IMR-90 (cell line): ENCODE data around the gene PDE11A. TPM values are rescaled to one million over a fixed set of nuclear protein-coding genes. Genes with fewer than 3 reads are reported as not detected.

Experiments
- ATAC-seq: fragments of 200-7000 bp; cut with Tn5 transposase; 2 replicates; pipeline ENCODE4 v1.9.1; 2020; ENCODE audit warnings: low read depth, mild to moderate bottlenecking, moderate library complexity
- BruUV-seq: library from RNA; stranded (reverse); fragments of 400-500 nt; replicated peaks from 2 replicates; lab custom pipeline; 2021; lab: Mats Ljungman, UMichigan
- CTCF ChIA-PET: fragments of 300-600 bp; formaldehyde crosslinking; extraction: SDS; loops from one replicate; lab custom pipeline; 2021; ENCODE audit warnings: antibody characterized with exemption; lab: Yijun Ruan, JAX
- POLR2A ChIA-PET: fragments of 300-600 bp; sonication (Branson Sonifier 250); formaldehyde crosslinking; loops from one replicate; lab custom pipeline; 2022; ENCODE audit warnings: antibody characterized with exemption; ENCODE audit not compliant: unreplicated experiment; lab: Charles Lee
- DNase-seq: peaks from one replicate; pipeline ENCODE4 v3.0.0; 2013
- H2AFZ ChIP-seq: replicated peaks from 2 replicates; pipeline ENCODE3; 2013; ENCODE audit warnings: low read length, mild to moderate bottlenecking; ENCODE audit not compliant: poor library complexity
- H2AK5ac ChIP-seq: 2 replicates; pipeline ENCODE4 v1.6.1; 2013; ENCODE audit warnings: low read depth, low read length, inconsistent platforms
- H2AK9ac ChIP-seq: replicated peaks from 2 replicates; pipeline ENCODE3; 2013; ENCODE audit warnings: mild to moderate bottlenecking, low read depth, low read length, moderate library complexity; ENCODE audit not compliant: poor library complexity
- H2BK120ac ChIP-seq: 2 replicates; pipeline ENCODE4 v1.6.1; 2013; ENCODE audit warnings: low read depth, low read length, inconsistent platforms
- H2BK15ac ChIP-seq: 3 replicates; pipeline ENCODE4 v1.6.1; 2013; ENCODE audit warnings: low read depth, low read length, inconsistent platforms
- H2BK20ac ChIP-seq: 2 replicates; pipeline ENCODE4 v1.6.1; 2013; ENCODE audit warnings: low read depth, mild to moderate bottlenecking, inconsistent platforms, low read length, moderate library complexity
- H2BK5ac ChIP-seq: 2 replicates; pipeline ENCODE4 v1.6.1; 2013; ENCODE audit warnings: mild to moderate bottlenecking, low read depth, low read length, inconsistent platforms; ENCODE audit not compliant: poor library complexity, severe bottlenecking
- H3K14ac ChIP-seq: replicated peaks from 2 replicates; pipeline ENCODE4 v1.6.1; 2013; ENCODE audit warnings: low read depth, low read length, inconsistent platforms
- H3K18ac ChIP-seq: 2 replicates; pipeline ENCODE4 v1.6.1; 2013; ENCODE audit warnings: low read depth, low read length, control low read depth
- H3K23ac ChIP-seq: 2 replicates; pipeline ENCODE4 v1.6.1; 2013; ENCODE audit warnings: low read depth, low read length, inconsistent platforms
- H3K27ac ChIP-seq: 2 replicates; pipeline ENCODE4 v1.5.1; 2013; ENCODE audit warnings: mild to moderate bottlenecking, control low read depth, low read length; ENCODE audit not compliant: insufficient read depth
- H3K27me3 ChIP-seq: 2 replicates; pipeline ENCODE4 v1.6.1; 2013; ENCODE audit warnings: low read length; ENCODE audit not compliant: control insufficient read depth, insufficient read depth
- H3K36me3 ChIP-seq: 2 replicates; pipeline ENCODE4 v1.6.1; 2013; ENCODE audit warnings: low read length, mixed read lengths; ENCODE audit not compliant: control insufficient read depth, insufficient read depth
- H3K4ac ChIP-seq: 2 replicates; pipeline ENCODE4 v1.6.1; 2013; ENCODE audit warnings: low read depth, low read length, inconsistent platforms
- H3K4me1 ChIP-seq: 2 replicates; pipeline ENCODE4 v1.6.1; 2013; ENCODE audit warnings: low read length, mixed read lengths; ENCODE audit not compliant: control insufficient read depth, insufficient read depth
- H3K4me2 ChIP-seq: 2 replicates; pipeline ENCODE4 v1.6.1; 2013; ENCODE audit warnings: low read depth, mild to moderate bottlenecking, control low read depth, low read length, moderate library complexity
- H3K4me3 ChIP-seq: 2 replicates; pipeline ENCODE4 v1.5.1; 2013; ENCODE audit warnings: low read depth, mild to moderate bottlenecking, control low read depth, low read length, moderate library complexity; ENCODE audit not compliant: insufficient read depth
- H3K56ac ChIP-seq: 2 replicates; pipeline ENCODE4 v1.6.1; 2013; ENCODE audit warnings: low read length, inconsistent platforms; ENCODE audit not compliant: insufficient read depth; ENCODE audit errors: extremely low read depth
- H3K79me1 ChIP-seq, 2 experiments: 2 replicates each; pipeline ENCODE4 v1.6.1; 2013; ENCODE audit warnings: low read length in 2 of 2, inconsistent platforms in 1 of 2, low read depth in 1 of 2
- H3K9ac ChIP-seq: 2 replicates; pipeline ENCODE4 v1.6.1; 2013; ENCODE audit warnings: low read depth, low read length, control low read depth
- H3K9me1 ChIP-seq: 2 replicates; pipeline ENCODE4 v1.6.1; 2013; ENCODE audit warnings: low read length, inconsistent platforms; ENCODE audit not compliant: insufficient read depth
- H3K9me3 ChIP-seq: 2 replicates; pipeline ENCODE4 v1.6.1; 2013; ENCODE audit warnings: low read length; ENCODE audit not compliant: control insufficient read depth, insufficient read depth
- H4K20me1 ChIP-seq: 2 replicates; pipeline ENCODE4 v1.6.1; 2013; ENCODE audit warnings: low read length, inconsistent platforms; ENCODE audit not compliant: insufficient read depth
- H4K5ac ChIP-seq: 2 replicates; pipeline ENCODE4 v1.6.1; 2013; ENCODE audit warnings: mild to moderate bottlenecking, low read depth, low read length, control low read depth
- H4K8ac ChIP-seq, 2 experiments: 2 replicates each; pipeline ENCODE4 v1.6.1; 2013; ENCODE audit warnings: low read depth in 2 of 2, low read length in 2 of 2, control low read depth in 1 of 2, inconsistent platforms in 1 of 2
- H4K91ac ChIP-seq: 2 replicates; pipeline ENCODE4 v1.6.1; 2013; ENCODE audit warnings: low read depth, low read length, inconsistent platforms; ENCODE audit not compliant: insufficient read depth
- BHLHE40 ChIP-seq: fragments of 150-350 bp; IDR thresholded peaks from 2 replicates; pipeline ENCODE4 v1.6.1; 2016; ENCODE audit warnings: mild to moderate bottlenecking, low read depth, low read length
- CEBPB ChIP-seq: IDR thresholded peaks from 2 replicates; pipeline ENCODE4 v1.6.1; 2012; ENCODE audit warnings: low read depth, low read length, improper control_type of control experiment
- CHD1 ChIP-seq: IDR thresholded peaks from 2 replicates; pipeline ENCODE4 v1.6.1; 2012; ENCODE audit warnings: low read depth, low read length, improper control_type of control experiment
- FOS ChIP-seq: fragments of 150-350 bp; IDR thresholded peaks from 2 replicates; pipeline ENCODE4 v1.6.1; 2016; ENCODE audit warnings: low read depth, low read length
- MAFK ChIP-seq: IDR thresholded peaks from 2 replicates; pipeline ENCODE4 v1.6.1; 2012; ENCODE audit warnings: low read depth, low read length, improper control_type of control experiment
- MAZ ChIP-seq: IDR thresholded peaks from 2 replicates; pipeline ENCODE4 v1.6.1; 2012; ENCODE audit warnings: low read depth, mild to moderate bottlenecking, low read length, improper control_type of control experiment, moderate library complexity, borderline replicate concordance
- MXI1 ChIP-seq: IDR thresholded peaks from 2 replicates; pipeline ENCODE4 v1.6.1; 2012; ENCODE audit warnings: low read depth, mild to moderate bottlenecking, low read length, moderate library complexity, borderline replicate concordance
- NFE2L2 ChIP-seq: fragments of 150-350 bp; IDR thresholded peaks from 2 replicates; pipeline ENCODE4 v1.6.1; 2016; ENCODE audit warnings: low read depth, mild to moderate bottlenecking, low read length
- POLR2A ChIP-seq: IDR thresholded peaks from 2 replicates; pipeline ENCODE4 v1.6.1; 2012; ENCODE audit warnings: mild to moderate bottlenecking, low read depth, low read length
- RAD21 ChIP-seq: IDR thresholded peaks from 2 replicates; pipeline ENCODE4 v1.6.1; 2012; ENCODE audit warnings: low read length, improper control_type of control experiment
- RCOR1 ChIP-seq: IDR thresholded peaks from 2 replicates; pipeline ENCODE4 v1.6.1; 2012; ENCODE audit warnings: mild to moderate bottlenecking, low read length, improper control_type of control experiment; ENCODE audit not compliant: insufficient replicate concordance
- RFX5 ChIP-seq: IDR thresholded peaks from 2 replicates; pipeline ENCODE4 v1.8.0; 2012; ENCODE audit warnings: low read depth, mild to moderate bottlenecking, low read length, moderate library complexity
- SMC3 ChIP-seq: fragments of 150-350 bp; IDR thresholded peaks from 2 replicates; pipeline ENCODE4 v1.6.1; 2016; ENCODE audit warnings: low read depth, mild to moderate bottlenecking, antibody characterized with exemption, low read length, moderate library complexity
- WGBS, 2 experiments: methylation state at CpG; one replicate each; pipeline versions ENCODE4 v1.1.5 to v1.1.7; 2013; ENCODE audit warnings: missing lambda C conversion rate in 2 of 2; ENCODE audit not compliant: insufficient read length in 1 of 2; ENCODE audit errors: extremely low coverage in 2 of 2; 5-methylcytosine and 5-hydroxymethylcytosine counted together
- dilution Hi-C: fragments of 300-500 bp; cut with HindIII; formaldehyde crosslinking; loops from one replicate; pipeline ENCODE4 v1.14.3; 2018; ENCODE audit warnings: low sequenced_read_pairs; ENCODE audit not compliant: unreplicated experiment
- in situ Hi-C: fragments of 300-500 bp; cut with MboI; formaldehyde crosslinking; loops from 3 replicates; pipeline ENCODE4 v1.14.3; 2019; ENCODE audit warnings: low sequenced_read_pairs, inconsistent platforms, mixed read lengths
- intact Hi-C: fragments of 100-400 bp; cut with micrococcal nuclease; formaldehyde crosslinking; loops from 2 replicates; pipeline ENCODE4 v1.10.0; 2022
- polyA plus RNA-seq, 3 experiments: library from polyadenylated mRNA; depleted of rRNA; stranded (reverse); fragments of >200 nt; gene quantifications; 2 replicates each; pipeline ENCODE4 v1.2.3, GENCODE V29; 2012; ENCODE audit warnings: low replicate concordance in 1 of 3
- total RNA-seq: library from RNA; depleted of rRNA; stranded (reverse); fragments of >200 nt; gene quantifications from 2 replicates; pipeline ENCODE4 v1.2.3, GENCODE V29; 2012
- TF ChIP-seq, protein P1 (sequence below): fragments of 150-350 bp; IDR thresholded peaks from 2 replicates; pipeline ENCODE4 v1.6.1; 2017; ENCODE audit warnings: mild to moderate bottlenecking, antibody characterized with exemption, low read length, low read depth
- TF ChIP-seq, protein P2 (sequence below): fragments of 150-350 bp; IDR thresholded peaks from 2 replicates; pipeline ENCODE4 v1.6.1; 2016; ENCODE audit warnings: low read depth, mild to moderate bottlenecking, low read length, moderate library complexity, borderline replicate concordance
- TF ChIP-seq, protein P3 (sequence below): conservative IDR thresholded peaks from 2 replicates; pipeline ENCODE4 v1.5.1; 2012; ENCODE audit warnings: mild to moderate bottlenecking, low read depth, low read length, improper control_type of control experiment

Gene PDE11A
- total and polyA plus RNA-seq, 2 of the 4 experiments (the other 2 are of a cell fraction) = 0.21 to 0.72 TPM

DNA sequence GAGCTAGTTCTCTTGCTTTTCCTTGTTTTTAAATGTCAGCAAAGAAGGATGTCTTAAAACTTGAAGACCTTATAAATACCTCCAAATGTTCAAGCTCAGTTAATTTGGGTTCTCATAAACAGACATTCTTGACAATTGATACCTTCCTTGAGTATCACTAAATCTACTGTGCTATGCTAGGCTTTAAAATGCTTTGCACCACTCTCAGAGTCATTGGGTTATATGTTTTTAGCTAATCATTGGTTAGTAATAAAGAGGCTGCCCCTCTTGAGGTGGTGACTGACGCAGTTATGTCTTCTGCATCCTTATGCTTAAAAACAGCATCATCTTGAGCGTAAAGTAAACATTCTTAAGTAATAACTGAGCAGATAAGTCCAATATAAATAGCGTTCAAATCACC is 404.0 kb downstream of the PDE11A start:
- Histone ChIP-seq H3K27me3 (no peaks in the 10 kb centered on the region), H3K36me3 (no peaks in the 10 kb centered on the region), H3K9me3 (no peaks in the 10 kb centered on the region), H3K4me3 (no peak overlapping the region), H3K23ac (no peak overlapping the region), H2BK20ac (no peak overlapping the region), H3K4ac (no peak overlapping the region), H2BK15ac (no peak overlapping the region), H3K14ac (no peak overlapping the region), H4K91ac (no peak overlapping the region), H4K8ac (no peak overlapping the region), H4K20me1 (no peaks in the 10 kb centered on the region), H3K27ac (no peak overlapping the region), H2AFZ (no peak overlapping the region), H4K5ac (no peak overlapping the region), H3K56ac (no peak overlapping the region), H2AK9ac (no peak overlapping the region), H2BK5ac (no peak overlapping the region), H3K9me1 (no peaks in the 10 kb centered on the region), H3K79me1 (no peaks in the 10 kb centered on the region), H3K9ac (no peak overlapping the region), H3K18ac (no peak overlapping the region), H3K4me2 (no peak overlapping the region), H2BK120ac (no peak overlapping the region), H3K4me1 (no peaks in the 10 kb centered on the region), H2AK5ac (no peak overlapping the region)
- DNase-seq (no peak), ATAC-seq (no peak)
- ChIA-PET CTCF (no interaction called here), POLR2A (no interaction called here)
- intact Hi-C loops (no loop called here), in situ Hi-C loops (no loop called here), dilution Hi-C loops (no loop called here)
- no CpG with 5 or more reads among the region's 3 CpGs for WGBS, 2 experiments
- no TSS peak for BruUV-seq
- TF ChIP-seq RAD21 (no peak), MXI1 (no peak), CEBPB (no peak), BHLHE40 (no peak), RFX5 (no peak), MAZ (no peak), POLR2A (no peak), RCOR1 (no peak), MAFK (no peak), FOS (no peak), CHD1 (no peak), NFE2L2 (no peak), SMC3 (no peak)
- TF ChIP-seq, protein P1, sequence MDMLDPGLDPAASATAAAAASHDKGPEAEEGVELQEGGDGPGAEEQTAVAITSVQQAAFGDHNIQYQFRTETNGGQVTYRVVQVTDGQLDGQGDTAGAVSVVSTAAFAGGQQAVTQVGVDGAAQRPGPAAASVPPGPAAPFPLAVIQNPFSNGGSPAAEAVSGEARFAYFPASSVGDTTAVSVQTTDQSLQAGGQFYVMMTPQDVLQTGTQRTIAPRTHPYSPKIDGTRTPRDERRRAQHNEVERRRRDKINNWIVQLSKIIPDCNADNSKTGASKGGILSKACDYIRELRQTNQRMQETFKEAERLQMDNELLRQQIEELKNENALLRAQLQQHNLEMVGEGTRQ = no peak
- TF ChIP-seq, protein P2, sequence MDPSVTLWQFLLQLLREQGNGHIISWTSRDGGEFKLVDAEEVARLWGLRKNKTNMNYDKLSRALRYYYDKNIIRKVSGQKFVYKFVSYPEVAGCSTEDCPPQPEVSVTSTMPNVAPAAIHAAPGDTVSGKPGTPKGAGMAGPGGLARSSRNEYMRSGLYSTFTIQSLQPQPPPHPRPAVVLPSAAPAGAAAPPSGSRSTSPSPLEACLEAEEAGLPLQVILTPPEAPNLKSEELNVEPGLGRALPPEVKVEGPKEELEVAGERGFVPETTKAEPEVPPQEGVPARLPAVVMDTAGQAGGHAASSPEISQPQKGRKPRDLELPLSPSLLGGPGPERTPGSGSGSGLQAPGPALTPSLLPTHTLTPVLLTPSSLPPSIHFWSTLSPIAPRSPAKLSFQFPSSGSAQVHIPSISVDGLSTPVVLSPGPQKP = no peak
- TF ChIP-seq, protein P3, sequence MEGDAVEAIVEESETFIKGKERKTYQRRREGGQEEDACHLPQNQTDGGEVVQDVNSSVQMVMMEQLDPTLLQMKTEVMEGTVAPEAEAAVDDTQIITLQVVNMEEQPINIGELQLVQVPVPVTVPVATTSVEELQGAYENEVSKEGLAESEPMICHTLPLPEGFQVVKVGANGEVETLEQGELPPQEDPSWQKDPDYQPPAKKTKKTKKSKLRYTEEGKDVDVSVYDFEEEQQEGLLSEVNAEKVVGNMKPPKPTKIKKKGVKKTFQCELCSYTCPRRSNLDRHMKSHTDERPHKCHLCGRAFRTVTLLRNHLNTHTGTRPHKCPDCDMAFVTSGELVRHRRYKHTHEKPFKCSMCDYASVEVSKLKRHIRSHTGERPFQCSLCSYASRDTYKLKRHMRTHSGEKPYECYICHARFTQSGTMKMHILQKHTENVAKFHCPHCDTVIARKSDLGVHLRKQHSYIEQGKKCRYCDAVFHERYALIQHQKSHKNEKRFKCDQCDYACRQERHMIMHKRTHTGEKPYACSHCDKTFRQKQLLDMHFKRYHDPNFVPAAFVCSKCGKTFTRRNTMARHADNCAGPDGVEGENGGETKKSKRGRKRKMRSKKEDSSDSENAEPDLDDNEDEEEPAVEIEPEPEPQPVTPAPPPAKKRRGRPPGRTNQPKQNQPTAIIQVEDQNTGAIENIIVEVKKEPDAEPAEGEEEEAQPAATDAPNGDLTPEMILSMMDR = no peak
